ENCODE data around the gene SLC22A4.

The SLC22A4 gene

GRCh38 chr5:132293992-132294727 lies at the start of gene SLC22A4:
Gene SLC22A4 (plus strand): TSS chr5:132294394. CDS start chr5:132294617, 223 bp downstream.
- DNase-seq (ENCODE audit: low read depth in 2 of 2, low spot score in 1 of 2): peak; percentile 38 to 47

DNA sequence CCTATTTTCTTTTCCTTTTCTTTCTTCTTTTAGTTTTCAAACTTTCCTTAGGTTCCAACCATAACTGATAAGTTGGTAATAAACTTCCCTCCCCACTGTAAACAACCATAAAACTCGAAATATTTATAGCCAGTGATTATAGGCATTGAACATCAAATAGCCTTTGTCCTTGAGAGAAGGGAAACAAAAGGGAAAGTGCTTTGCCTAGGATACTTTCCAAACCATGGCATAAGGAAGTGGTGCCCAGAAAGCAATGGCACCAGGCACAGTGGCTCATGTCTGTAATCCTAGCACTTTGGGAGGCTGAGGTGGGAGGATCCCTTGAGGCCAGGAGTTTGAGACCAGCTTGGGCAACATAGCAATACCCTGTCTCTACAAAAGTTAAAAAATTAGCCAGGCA lies 48.6 kb upstream of the SLC22A4 start:
- no peak for DNase-seq (ENCODE audit: low read depth in 2 of 2, low spot score in 1 of 2)

DNA sequence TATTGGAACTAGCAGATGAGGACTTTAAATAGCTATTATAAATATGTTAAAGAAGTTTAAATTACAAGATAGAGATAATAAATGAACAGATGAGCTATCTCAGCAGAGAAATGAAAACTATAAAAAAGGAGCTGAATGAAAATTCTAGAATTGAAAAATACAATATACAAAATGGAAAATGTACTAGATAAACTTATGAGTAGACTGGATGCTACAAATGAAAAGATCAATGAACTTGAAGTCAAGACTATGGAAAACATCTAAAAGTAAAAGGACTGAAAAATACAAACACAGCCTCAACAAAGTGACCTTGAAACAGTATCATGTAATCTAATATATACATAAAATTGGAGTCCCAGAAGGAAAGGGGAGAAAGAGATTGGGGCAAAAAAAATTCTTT lies 47.4 kb upstream of the SLC22A4 start:
- no peak for DNase-seq (ENCODE audit: low read depth in 2 of 2, low spot score in 1 of 2)

- no peak for DNase-seq (ENCODE audit: low read depth in 2 of 2, low spot score in 1 of 2)
Observed at GRCh38 chr5:132250547-132250946, 43.6 kb upstream of the SLC22A4 start.

GRCh38 chr5:132251220-132251725 lies 42.9 kb upstream of the SLC22A4 start:
- DNase-seq (ENCODE audit: low read depth in 2 of 2, low spot score in 1 of 2): no peak

- no peak for DNase-seq (ENCODE audit: low read depth in 2 of 2, low spot score in 1 of 2)
Observed at GRCh38 chr5:132253008-132253441, 41.2 kb upstream of the SLC22A4 start.

GRCh38 chr5:132253452-132254320 lies 40.5 kb upstream of the SLC22A4 start:
- DNase-seq (ENCODE audit: low read depth in 2 of 2, low spot score in 1 of 2): no peak

DNA sequence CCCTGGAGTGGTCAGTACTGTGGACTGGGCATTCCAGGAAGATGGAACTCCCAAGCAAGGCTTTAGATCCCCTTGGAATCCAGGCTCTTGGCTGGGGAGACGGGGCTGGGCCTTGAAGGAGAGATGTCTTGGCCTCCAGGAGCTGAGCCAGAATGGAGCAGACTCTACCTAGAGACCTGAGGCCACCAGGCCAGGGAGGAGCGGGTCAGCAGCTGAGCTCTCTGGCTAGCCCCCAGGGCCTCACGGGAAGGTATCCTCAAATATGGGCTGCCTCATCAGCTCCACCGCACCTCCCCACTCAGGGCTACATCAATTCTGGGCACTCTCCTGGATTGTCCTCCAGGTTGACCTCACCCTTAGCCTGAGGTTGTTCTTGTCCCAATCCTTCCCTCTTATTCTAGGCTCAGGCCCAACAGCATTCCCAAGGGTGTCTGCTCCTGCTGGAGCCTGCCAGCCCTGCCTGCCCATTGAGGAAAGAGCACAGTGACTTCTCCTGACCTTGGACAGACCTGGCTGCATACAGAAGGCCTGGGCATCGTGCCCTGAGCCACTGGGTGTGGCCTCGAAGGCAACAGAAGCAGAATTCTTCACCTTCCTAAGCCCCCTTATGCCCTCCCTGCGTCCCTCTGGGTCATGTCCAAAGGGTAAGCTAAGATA lies 39.7 kb upstream of the SLC22A4 start:
- DNase-seq (ENCODE audit: low read depth in 2 of 2, low spot score in 1 of 2): no peak

DNA sequence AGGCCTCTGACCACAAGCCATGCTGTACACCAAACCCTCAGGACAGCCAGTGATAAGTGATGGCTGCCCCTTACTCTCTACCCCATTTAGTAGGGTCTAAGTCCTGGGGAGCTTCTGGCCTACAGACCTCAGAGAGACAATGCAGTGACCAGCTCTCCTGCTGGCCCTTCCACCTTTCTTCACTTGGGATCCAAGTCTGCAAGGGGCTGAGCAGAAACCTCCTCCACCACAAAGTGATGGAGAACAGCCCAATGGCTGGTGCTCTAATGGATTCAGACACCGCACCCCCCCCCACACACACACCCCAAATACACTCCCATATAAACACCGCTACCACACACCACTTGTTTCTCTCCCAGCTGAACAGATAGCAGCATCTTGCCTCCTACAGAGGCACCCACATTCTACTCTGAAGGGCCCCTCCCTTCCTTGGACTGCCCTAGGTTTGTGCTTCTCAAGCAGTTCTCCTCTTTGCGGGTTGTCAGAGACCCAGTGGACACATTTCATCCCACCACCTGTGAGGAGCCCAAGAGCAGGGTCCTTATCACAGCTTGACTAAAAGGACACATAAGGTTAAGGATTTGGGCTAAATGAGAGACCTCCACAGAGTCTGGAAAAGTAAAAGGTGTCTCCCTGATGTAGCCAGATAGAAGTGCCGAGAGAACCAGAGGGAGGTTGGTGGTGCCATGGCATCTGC lies 38.0 kb upstream of the SLC22A4 start:
- DNase-seq (ENCODE audit: low read depth in 2 of 2, low spot score in 1 of 2): no peak

- DNase-seq (ENCODE audit: low read depth in 2 of 2, low spot score in 1 of 2): no peak
Observed at GRCh38 chr5:132256783-132257130, 37.4 kb upstream of the SLC22A4 start.

DNA sequence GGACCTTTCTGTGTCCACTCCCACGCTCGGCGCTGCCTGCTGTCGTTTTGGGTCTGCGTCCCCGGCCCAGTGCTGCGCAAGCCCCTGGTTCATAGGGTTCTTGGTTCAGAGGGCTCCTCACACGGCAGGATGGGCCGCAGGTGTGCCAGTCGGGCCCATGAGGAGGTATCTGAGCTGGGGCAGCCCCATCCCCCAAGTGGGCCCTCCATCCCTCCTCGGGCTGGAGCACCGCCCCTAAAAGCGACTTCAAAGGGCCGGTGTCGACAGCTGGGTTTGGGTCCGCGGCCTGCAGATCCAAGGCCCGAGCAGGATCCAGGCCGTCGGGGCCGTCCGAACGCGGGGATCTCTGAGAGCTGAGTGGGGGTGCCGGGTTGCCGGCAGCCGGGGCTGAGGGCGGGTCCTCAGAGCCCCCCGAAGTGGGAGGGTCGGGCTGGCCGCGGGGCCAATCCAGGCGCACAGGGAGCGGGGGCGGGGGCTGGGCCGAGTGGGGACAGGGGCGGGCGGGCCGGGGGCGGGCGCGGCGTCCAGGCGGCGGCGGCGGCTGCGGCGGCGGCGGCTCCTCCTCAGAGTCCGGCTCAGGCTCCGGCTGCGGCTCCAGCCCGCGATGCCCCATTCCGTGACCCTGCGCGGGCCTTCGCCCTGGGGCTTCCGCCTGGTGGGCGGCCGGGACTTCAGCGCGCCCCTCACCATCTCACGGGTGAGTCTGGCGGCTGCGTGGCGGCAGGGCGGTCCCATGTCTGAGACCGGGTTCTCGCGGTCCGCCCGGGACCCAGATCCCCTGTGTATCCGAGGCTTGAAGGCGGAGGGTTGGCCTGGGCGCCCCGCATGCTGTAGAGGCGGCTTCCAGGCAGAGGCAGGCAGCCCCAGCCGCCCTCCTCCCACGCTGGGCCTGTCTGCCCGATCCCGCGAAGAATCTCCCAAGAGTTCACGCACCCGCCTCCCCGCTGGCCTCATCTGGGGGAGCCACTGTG lies 36.8 kb upstream of the SLC22A4 start, which contains the start of gene PDLIM4:
Gene PDLIM4, plus strand, starts transcription at position 566 of the 971 bp plus-strand sequence. Its CDS starts 39 bp downstream, at position 605.
- DNase-seq (ENCODE audit: low read depth in 2 of 2, low spot score in 1 of 2): no peak

- DNase-seq (ENCODE audit: low read depth in 2 of 2, low spot score in 1 of 2): no peak
Observed at GRCh38 chr5:132258102-132259068, 35.8 kb upstream of the SLC22A4 start.

DNA sequence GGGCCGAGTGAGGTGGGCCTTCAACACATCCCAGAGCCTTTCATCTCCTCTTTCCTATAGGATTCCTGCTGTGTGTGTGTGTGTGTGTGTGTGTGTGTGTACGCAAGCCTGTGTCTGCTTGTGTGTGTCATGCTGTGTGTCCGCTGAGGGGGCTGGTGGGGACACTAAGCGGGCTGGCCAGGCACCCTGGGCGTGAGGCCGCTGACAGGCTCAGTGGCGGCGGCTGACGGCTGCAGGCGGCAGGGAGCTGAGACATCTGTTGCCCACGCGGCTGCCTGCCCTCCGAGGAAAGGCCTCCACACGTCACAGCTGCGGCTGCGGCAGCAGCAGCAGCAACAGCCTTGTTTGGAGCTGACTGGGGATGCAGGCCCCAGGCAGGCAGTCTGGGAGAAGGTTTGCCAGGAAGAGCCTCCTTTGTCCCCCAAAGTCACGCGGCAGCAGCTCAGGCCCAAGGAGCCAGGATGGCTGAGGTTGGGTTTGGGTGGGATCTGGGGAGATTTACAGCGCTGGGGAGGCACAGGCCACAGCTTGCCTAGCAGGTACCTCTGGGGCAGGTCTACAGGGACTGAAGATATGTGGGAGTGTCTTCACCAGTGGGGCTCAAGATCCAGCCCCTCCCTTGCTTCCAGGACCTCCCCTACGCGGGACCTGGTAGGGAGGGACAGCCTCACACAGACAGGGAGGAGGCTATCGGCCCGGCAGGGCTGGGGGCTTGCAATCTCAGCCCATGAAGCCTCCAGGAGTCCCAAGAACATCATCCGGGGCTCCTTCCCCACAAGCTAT lies 34.9 kb upstream of the SLC22A4 start:
- no peak for DNase-seq (ENCODE audit: low read depth in 2 of 2, low spot score in 1 of 2)

GRCh38 chr5:132260051-132260450 lies 34.1 kb upstream of the SLC22A4 start:
- no peak for DNase-seq (ENCODE audit: low read depth in 2 of 2, low spot score in 1 of 2)

DNA sequence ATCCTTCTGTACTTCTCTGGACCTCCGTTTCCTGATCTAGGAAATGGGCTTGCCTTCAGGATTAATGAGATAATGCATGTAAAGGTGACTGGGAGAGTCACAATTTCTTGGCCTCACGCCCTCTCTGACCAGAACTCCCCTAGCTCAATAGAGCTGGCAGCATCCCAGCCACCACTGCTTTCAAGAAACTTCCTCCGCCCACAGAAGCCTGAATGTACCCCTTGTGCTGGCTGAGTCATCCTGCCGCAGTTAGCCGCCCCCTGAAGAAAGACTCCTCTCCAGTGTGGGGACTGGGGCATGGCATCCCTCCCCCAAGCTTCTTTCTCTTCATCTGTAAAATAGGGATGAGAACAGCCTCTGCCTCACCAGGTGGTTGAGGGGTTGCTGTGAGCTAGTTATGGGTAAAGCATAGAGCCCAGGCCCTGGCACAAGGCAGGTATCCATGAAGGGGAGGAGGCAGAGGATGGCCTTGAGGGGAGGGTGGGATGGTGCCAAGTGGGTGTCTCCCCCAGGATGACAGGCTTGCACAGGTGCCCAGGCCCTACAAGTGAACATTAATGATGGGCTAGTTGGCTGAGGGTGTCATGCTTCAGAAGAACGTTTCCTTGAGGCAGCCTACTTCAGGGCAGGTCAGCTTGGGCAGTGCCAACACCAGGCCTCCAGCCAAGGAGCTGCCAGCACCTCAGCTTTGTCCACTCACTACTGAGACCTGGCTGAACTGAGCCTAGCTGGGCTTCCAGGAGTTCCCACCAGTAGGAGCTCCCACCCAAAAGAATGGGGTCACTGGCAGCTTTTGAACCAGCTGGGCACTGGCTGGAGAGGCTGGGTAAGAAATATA lies 33.3 kb upstream of the SLC22A4 start:
- no peak for DNase-seq (ENCODE audit: low read depth in 2 of 2, low spot score in 1 of 2)

- DNase-seq (ENCODE audit: low read depth in 2 of 2, low spot score in 1 of 2): no peak
Observed at GRCh38 chr5:132261881-132262845, 32.0 kb upstream of the SLC22A4 start.

Measured in stimulated activated CD8-positive, alpha-beta memory T cell treated with anti-CD3 and anti-CD28 coated beads, Interleukin-4, amount 100 ng/mL, for 1 hour (primary cell).